Stomach (tissue), 4 donors: Measurements from ENCODE around the gene SIRPD.

ENCODE experiments used
- EP300 ChIP-seq: sonication (generic); formaldehyde crosslinking; IDR thresholded peaks from one replicate; pipeline ENCODE4 v1.6.1; 2017; ENCODE audit warnings: antibody characterized with exemption
- POLR2A ChIP-seq, 4 donors: fragments of 450-650 bp; IDR thresholded peaks; one replicate each; pipeline ENCODE4 v1.6.1; 2016; ENCODE audit warnings: antibody characterized with exemption in 4 of 4, control low read depth in 2 of 4, mild to moderate bottlenecking in 1 of 4, moderate library complexity in 1 of 4
- TF ChIP-seq, protein P1 (sequence below), 7 experiments: fragments of 450-650 bp in 4 of 7; fragments of 200-600 bp in 3 of 7; sonication (generic) in 3 of 7; IDR thresholded peaks; one replicate each; pipeline ENCODE4 v1.5.1; 2016 to 2019; ENCODE audit warnings: antibody characterized with exemption in 7 of 7, control low read depth in 2 of 7, mild to moderate bottlenecking in 1 of 7

GRCh38 chr20:1513801-1514200 lies 43.7 kb downstream of the SIRPD start:
- TF ChIP-seq, protein P1, sequence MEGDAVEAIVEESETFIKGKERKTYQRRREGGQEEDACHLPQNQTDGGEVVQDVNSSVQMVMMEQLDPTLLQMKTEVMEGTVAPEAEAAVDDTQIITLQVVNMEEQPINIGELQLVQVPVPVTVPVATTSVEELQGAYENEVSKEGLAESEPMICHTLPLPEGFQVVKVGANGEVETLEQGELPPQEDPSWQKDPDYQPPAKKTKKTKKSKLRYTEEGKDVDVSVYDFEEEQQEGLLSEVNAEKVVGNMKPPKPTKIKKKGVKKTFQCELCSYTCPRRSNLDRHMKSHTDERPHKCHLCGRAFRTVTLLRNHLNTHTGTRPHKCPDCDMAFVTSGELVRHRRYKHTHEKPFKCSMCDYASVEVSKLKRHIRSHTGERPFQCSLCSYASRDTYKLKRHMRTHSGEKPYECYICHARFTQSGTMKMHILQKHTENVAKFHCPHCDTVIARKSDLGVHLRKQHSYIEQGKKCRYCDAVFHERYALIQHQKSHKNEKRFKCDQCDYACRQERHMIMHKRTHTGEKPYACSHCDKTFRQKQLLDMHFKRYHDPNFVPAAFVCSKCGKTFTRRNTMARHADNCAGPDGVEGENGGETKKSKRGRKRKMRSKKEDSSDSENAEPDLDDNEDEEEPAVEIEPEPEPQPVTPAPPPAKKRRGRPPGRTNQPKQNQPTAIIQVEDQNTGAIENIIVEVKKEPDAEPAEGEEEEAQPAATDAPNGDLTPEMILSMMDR (IDR thresholded peaks at IDR 0.05), result no peak
- TF ChIP-seq EP300 (no peak), POLR2A (IDR thresholded peaks at IDR 0.05) (no peak)
